ENCODE data around the gene DCAF12. TPM values are rescaled to one million over a fixed set of nuclear protein-coding genes. Genes with fewer than 3 reads are reported as not detected.
A peak's percentile ranks its signal among the peaks of the same experiment; 100 is the strongest.

Gene DCAF12
- total RNA-seq, 1 donor from 2014 or later, result 52.6 TPM

GRCh38 chr9:34133436-34133949 lies 7.0 kb upstream of the DCAF12 start:
- TF ChIP-seq CTCF (conservative IDR thresholded peaks at IDR 0.05), result no peak
- Mint-ChIP-seq H3K4me1 (no peaks in the 10 kb centered on the region), H3K27me3 (ENCODE audit: low read depth) (no peaks in the 10 kb centered on the region), H3K9me3 (peaks cover 4% of the 10 kb centered on the region), H3K27ac (ENCODE audit: unreplicated experiment) (no peak overlapping the region), H3K4me3 (no peak overlapping the region), H3K36me3 (ENCODE audit: low read depth) (no peaks in the 10 kb centered on the region)
- no peak for DNase-seq (ENCODE audit: low read depth, low spot score)

- Mint-ChIP-seq H3K27me3 (ENCODE audit: low read depth) (no peaks in the 10 kb centered on the region), H3K36me3 (ENCODE audit: low read depth) (no peaks in the 10 kb centered on the region), H3K27ac (ENCODE audit: unreplicated experiment) (no peak overlapping the region), H3K9me3 (peaks cover 4% of the 10 kb centered on the region), H3K4me1 (peaks cover 9% of the 10 kb centered on the region), H3K4me3 (peak overlapping the region; percentile 4)
- DNase-seq (ENCODE audit: low read depth, low spot score), result no peak
- TF ChIP-seq CTCF (conservative IDR thresholded peaks at IDR 0.05), result no peak
Observed at GRCh38 chr9:34131571-34131970, 5.1 kb upstream of the DCAF12 start.

- Mint-ChIP-seq H3K36me3 (ENCODE audit: low read depth) (peaks cover 11% of the 10 kb centered on the region), H3K27me3 (ENCODE audit: low read depth) (no peaks in the 10 kb centered on the region), H3K4me3 (peak overlapping the region; percentile 99), H3K4me1 (peaks cover 47% of the 10 kb centered on the region), H3K27ac (ENCODE audit: unreplicated experiment) (peak overlapping the region; percentile 96), H3K9me3 (no peaks in the 10 kb centered on the region)
- no peak for TF ChIP-seq CTCF (conservative IDR thresholded peaks at IDR 0.05)
- DNase-seq (ENCODE audit: low read depth, low spot score), result peak; percentile 4
Observed at GRCh38 chr9:34127035-34127948, 794 bp upstream of the DCAF12 start.

- H3K9me3 Mint-ChIP-seq, result no peaks in the 10 kb centered on the region
- H3K36me3 Mint-ChIP-seq (ENCODE audit: low read depth), result peaks cover 11% of the 10 kb centered on the region
- no peaks in the 10 kb centered on the region for H3K27me3 Mint-ChIP-seq (ENCODE audit: low read depth)
- no peak for DNase-seq (ENCODE audit: low read depth, low spot score)
- TF ChIP-seq CTCF (conservative IDR thresholded peaks at IDR 0.05), result no peak
- H3K4me1 Mint-ChIP-seq, result peaks cover 47% of the 10 kb centered on the region
- H3K4me3 Mint-ChIP-seq, result peak overlapping the region; percentile 99
- peak overlapping the region; percentile 96 for H3K27ac Mint-ChIP-seq (ENCODE audit: unreplicated experiment)
Observed at GRCh38 chr9:34125681-34126206, 754 bp downstream of the DCAF12 start.

- no peak for DNase-seq (ENCODE audit: low read depth, low spot score)
- no peaks in the 10 kb centered on the region for H3K27me3 Mint-ChIP-seq (ENCODE audit: low read depth)
- no peaks in the 10 kb centered on the region for H3K9me3 Mint-ChIP-seq
- peak overlapping the region; percentile 99 for H3K4me3 Mint-ChIP-seq
- H3K27ac Mint-ChIP-seq (ENCODE audit: unreplicated experiment), result peak overlapping the region; percentile 13
- no peak for TF ChIP-seq CTCF (conservative IDR thresholded peaks at IDR 0.05)
- H3K36me3 Mint-ChIP-seq (ENCODE audit: low read depth), result peaks cover 11% of the 10 kb centered on the region
- peaks cover 47% of the 10 kb centered on the region for H3K4me1 Mint-ChIP-seq
Observed at GRCh38 chr9:34124926-34125325, 1.6 kb downstream of the DCAF12 start.

Measured in neural crest cell (in vitro differentiated cells).